NCI-H510A (cell line): ENCODE results near the gene PTGFR.

Experiments
- DNase-seq: peaks from one replicate; lab custom pipeline; 2025; lab: John Stamatoyannopoulos, UW

PTGFR gene

GRCh38 chr1:78520216-78520615 lies 29.4 kb downstream of the PTGFR start:
- DNase-seq, result no peak

DNA sequence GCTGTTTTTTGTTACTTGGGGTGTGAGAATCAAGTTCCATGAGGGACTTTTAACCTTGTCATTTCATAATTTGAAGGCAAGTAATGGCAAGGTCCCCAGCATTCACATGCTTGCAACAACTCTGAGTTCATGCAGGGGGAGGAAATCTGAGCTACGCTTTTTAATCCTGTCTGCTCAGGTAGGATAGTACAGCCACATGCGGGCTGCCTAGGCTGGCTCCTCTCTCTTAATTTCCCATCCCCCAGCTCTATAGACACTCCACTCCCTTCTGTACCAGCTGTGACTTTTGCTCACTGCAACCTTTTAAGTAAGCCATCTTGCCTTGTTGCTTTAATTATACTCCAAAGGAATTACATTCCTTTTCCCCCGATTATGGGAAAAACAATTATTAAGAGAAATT lies 30.1 kb downstream of the PTGFR start:
- no peak for DNase-seq

DNA sequence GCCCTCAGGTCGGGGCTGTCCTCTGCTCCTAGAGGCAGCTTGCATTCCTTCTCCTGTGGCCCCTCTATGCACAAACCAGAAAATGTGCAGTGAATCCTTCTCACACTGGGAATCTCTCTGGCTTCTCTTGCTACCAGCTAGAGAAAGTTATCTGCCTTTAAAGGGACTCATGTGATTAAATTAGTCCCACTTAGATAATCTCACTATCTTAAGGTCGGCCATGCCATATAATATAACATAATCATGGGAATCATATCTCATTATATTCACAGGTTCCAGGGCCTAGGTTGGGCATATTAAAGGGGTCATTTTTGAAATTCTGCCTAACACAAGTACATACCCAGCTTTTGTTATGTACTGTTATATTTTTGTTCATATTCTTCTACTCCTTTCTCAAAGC lies 31.4 kb downstream of the PTGFR start:
- no peak for DNase-seq

DNA sequence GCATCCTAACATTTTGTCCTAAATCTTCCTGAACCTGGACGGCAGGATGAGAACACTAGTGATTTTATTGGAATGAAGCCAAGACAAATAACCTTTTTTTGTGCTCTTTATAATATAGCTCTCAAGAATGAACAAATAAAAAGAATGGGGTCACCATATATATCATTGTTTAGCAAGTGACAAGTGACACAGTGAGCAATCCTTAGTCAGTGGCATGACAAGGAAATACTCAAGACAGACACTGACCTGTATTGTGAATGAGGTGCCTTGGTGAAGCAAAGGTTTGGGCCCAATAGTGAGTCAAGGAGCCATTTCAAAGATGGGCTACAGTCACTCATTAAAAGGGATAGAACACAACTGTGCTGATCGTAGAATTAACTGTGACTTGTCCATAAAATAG lies 35.7 kb downstream of the PTGFR start:
- no peak for DNase-seq

DNA sequence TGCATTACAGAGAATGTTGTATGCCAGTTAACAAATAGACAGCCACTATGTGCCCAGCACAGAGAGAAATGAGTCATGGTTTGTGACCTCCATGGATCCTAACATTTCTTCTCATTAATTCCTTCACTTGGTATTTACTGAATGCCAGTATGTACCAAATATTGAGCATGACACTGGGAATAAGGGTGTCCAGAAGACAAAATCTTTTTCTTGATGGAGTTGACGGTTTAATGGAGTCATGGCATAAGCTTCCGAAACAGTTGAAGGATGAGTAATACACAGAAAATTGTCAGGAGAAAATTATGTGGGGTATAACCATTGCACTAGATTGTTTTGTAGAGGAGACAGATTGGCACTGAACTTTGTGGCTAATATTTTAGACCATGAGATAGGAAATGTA lies 36.9 kb downstream of the PTGFR start:
- DNase-seq, result no peak

- DNase-seq, result no peak
Observed at GRCh38 chr1:78533527-78533926, 42.8 kb downstream of the PTGFR start.

- no peak for DNase-seq
Observed at GRCh38 chr1:78535286-78535685, 44.5 kb downstream of the PTGFR start.

- no peak for DNase-seq
Observed at GRCh38 chr1:78536427-78536826, 45.7 kb downstream of the PTGFR start.

DNA sequence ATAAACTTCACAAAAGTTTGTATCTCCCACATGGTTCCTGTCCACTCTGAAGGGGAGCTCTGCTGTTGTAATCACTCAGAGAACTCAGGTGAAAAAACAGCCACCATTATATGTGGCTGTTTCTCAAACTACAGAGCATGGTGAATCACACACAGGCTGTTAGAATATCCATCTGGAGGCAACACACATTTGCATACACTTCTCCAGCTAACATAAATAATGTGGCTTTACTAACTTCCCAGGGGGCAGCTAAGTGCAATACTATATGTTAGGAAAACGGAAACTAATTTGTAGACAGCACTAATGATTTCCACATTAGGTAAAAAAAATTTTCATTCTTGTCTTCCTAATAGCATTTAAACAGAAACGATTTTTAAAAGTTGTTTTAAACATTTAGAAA lies 49.3 kb downstream of the PTGFR start:
- DNase-seq, result no peak

- DNase-seq, result no peak
Observed at GRCh38 chr1:78541479-78541878, 50.7 kb downstream of the PTGFR start.

GRCh38 chr1:78543941-78544643 lies 53.3 kb downstream of the PTGFR start:
- DNase-seq, result no peak

GRCh38 chr1:78547081-78547480 lies 56.3 kb downstream of the PTGFR start:
- no peak for DNase-seq

GRCh38 chr1:78549331-78549730 lies 58.6 kb downstream of the PTGFR start:
- no peak for DNase-seq

GRCh38 chr1:78549891-78550290 lies 59.1 kb downstream of the PTGFR start:
- no peak for DNase-seq

DNA sequence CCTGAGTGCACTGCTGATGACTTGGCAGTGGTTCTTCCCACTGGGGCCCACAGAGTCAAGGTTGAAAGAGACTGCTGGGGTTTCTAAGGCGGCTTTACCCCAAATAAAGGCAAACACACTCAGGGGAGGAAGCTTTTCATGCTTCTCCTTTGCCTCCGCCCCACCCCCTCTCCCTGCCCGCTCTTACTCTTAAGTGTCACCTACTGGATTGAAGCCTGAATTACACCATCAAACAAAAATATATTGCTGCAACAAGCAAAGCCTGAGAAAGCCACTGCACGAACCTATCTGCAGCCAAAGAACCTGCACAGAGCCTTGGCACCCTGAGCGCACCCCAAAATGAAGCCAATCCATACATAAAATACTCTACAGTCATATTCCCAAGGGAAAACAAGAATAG lies 63.1 kb downstream of the PTGFR start:
- no peak for DNase-seq

- no peak for DNase-seq
Observed at GRCh38 chr1:78554840-78555239, 64.1 kb downstream of the PTGFR start.

DNA sequence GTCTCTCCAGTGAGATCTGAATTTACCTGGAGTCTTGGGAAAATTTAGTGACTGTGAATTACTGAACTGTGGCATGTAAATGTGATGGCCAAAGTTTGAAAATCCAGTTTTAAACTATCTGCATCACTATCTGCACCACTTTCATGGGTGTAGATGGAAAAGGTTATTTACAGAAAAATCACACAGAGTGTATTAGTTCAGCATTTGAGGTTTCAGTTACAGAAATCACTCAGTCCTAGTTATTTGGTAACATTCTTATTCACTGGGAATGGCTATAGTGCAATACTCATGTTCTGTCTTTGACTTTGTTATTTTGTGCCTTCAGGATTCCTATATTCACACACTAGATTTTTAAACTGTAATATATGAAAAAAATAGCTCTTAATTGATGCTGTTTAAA lies 68.9 kb downstream of the PTGFR start:
- DNase-seq, result no peak

DNA sequence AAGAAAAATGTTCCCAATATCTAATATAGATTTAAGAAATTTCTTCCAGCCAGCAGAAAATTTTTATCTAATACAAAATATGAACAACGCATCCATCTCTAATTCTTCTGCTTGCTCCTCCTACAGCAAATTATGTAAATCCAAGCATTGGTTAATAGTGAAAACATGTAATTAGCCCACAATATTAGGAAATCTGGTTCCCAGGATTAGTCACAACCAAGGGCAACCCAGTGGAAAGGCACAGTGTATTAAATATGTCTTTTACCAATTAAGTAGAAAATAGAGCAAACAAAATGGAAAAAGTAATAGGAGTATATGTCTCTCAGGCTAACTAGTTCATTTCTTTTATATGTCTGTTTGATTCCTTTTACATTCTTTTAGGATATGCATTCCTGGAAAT lies 70.0 kb downstream of the PTGFR start:
- DNase-seq, result no peak

DNA sequence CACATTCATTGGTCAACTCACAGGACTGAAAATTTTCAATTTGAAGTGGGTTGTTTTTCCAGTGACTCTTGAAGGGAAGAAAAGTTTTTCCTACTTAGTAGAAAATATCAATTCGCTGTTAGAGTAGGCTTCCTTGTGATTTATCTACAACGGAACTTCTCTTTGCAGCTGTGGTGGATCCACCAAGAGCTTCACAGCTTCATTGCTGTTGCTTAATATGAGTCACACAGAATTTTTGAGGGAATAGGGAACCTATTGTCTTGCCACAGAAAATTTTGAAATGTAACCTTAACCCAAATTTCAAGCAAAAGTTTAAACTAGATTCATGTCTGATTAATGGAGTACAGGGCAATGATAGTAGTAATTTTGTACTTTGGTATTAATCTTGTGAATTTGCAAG lies 71.1 kb downstream of the PTGFR start:
- no peak for DNase-seq

- no peak for DNase-seq
Observed at GRCh38 chr1:78565393-78565792, 74.6 kb downstream of the PTGFR start.

DNA sequence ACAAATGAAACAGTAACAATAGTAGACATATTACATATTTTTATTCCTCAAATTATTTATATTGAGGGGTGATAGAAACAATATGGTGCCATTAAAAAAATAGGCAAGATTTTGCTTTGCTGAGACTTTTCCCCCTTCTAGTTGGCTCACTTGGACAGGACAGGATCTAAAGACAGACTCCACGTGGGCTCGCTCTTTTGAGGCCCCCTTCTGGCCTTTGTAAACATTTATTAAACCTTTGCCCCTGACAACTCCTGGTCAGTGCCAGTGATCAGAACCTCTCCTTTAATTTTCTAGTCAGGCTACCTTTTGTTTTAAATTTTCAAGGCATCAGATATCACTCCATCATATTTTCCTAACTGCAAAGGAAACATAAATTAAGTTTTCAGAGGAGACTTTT lies 79.8 kb downstream of the PTGFR start:
- DNase-seq, result no peak

- no peak for DNase-seq
Observed at GRCh38 chr1:78577257-78578100, 86.7 kb downstream of the PTGFR start.

GRCh38 chr1:78586572-78586971 lies 95.8 kb downstream of the PTGFR start:
- no peak for DNase-seq

DNA sequence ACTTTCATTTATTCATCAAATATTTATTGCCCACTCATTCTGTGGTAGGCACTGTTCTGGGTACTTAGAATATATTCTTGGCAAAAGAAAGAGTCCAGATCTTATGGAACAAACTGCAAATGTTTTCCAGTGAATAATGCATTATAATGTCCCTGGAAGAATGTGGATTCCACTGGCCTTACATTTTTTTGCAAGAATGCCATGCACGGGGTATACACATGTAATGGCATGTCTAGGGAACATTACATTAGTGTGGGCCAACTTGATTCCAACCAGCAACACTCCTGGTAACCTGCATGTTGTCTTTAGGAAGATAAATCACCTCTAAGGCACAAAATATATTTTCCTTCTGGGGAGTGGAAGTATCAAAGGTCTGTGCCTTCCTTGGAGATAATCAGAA lies 96.4 kb downstream of the PTGFR start:
- DNase-seq, result no peak
